Smooth muscle cell (in vitro differentiated cells): ENCODE measurements around the gene MTA3. TPM values are rescaled to one million over a fixed set of nuclear protein-coding genes. Genes with fewer than 3 reads are reported as not detected.

ENCODE experiments used
- DNase-seq: peaks from one replicate; lab custom pipeline; 2025; ENCODE audit not compliant: unreplicated experiment; lab: John Stamatoyannopoulos, UW
- H2AFZ ChIP-seq: fragments of 200-600 bp; sonication (generic); 2 replicates; pipeline ENCODE4 v1.6.0; 2016; ENCODE audit warnings: antibody characterized with exemption, low read depth, mild to moderate bottlenecking
- H3F3A ChIP-seq: fragments of 200-600 bp; sonication (generic); 2 replicates; pipeline ENCODE4 v1.6.0; 2017; ENCODE audit warnings: antibody characterized with exemption, low read depth
- H3K27ac ChIP-seq: fragments of 200-600 bp; sonication (generic); 2 replicates; pipeline ENCODE4 v1.5.1; 2016; ENCODE audit warnings: low read depth, mild to moderate bottlenecking
- H3K27me3 ChIP-seq: fragments of 200-600 bp; sonication (generic); 2 replicates; pipeline ENCODE4 v1.6.1; 2016; ENCODE audit warnings: low read depth, mild to moderate bottlenecking
- H3K36me3 ChIP-seq: fragments of 200-600 bp; sonication (generic); 2 replicates; pipeline ENCODE4 v1.5.1; 2016; ENCODE audit warnings: low read depth
- H3K4me1 ChIP-seq: fragments of 200-600 bp; sonication (generic); 2 replicates; pipeline ENCODE4 v1.5.1; 2016; ENCODE audit warnings: low read depth
- H3K4me2 ChIP-seq: fragments of 200-600 bp; sonication (generic); 2 replicates; pipeline ENCODE4 v1.6.0; 2016; ENCODE audit warnings: mild to moderate bottlenecking
- H3K4me3 ChIP-seq: fragments of 200-600 bp; sonication (generic); 2 replicates; pipeline ENCODE4 v1.5.1; 2016; ENCODE audit warnings: mild to moderate bottlenecking
- H3K79me2 ChIP-seq: fragments of 200-600 bp; sonication (generic); 2 replicates; pipeline ENCODE4 v1.6.0; 2016; ENCODE audit warnings: low read depth, mild to moderate bottlenecking
- H3K9ac ChIP-seq: fragments of 200-600 bp; sonication (generic); 2 replicates; pipeline ENCODE4 v1.6.0; 2016; ENCODE audit warnings: low read depth
- H3K9me3 ChIP-seq: fragments of 200-600 bp; sonication (generic); replicated peaks from 2 replicates; pipeline ENCODE4 v1.5.1; 2016; ENCODE audit warnings: low read depth
- H4K20me1 ChIP-seq: fragments of 200-600 bp; sonication (generic); 2 replicates; pipeline ENCODE4 v1.6.0; 2016; ENCODE audit warnings: low read depth
- CTCF ChIP-seq: fragments of 200-600 bp; sonication (generic); IDR thresholded peaks from 2 replicates; pipeline ENCODE4 v1.5.1; 2017; ENCODE audit warnings: borderline replicate concordance, mild to moderate bottlenecking, antibody characterized with exemption; ENCODE audit not compliant: insufficient read depth, poor library complexity, severe bottlenecking
- WGBS: methylation state at CpG from one replicate; pipeline ENCODE4 v1.1.7; 2016; ENCODE audit warnings: low lambda C conversion rate; 5-methylcytosine and 5-hydroxymethylcytosine counted together
- polyA plus RNA-seq: library from polyadenylated mRNA; unstranded; fragments of >200 nt; fragmentation: Nextera tagmentation; extraction: Ambion mirVana; gene quantifications from 2 replicates; pipeline ENCODE4 v1.2.1, GENCODE V29; 2016
- total RNA-seq: library from RNA; depleted of rRNA; stranded (reverse); fragments of >200 nt; gene quantifications from 2 replicates; pipeline ENCODE4 v1.2.3, GENCODE V29; 2014

Gene MTA3
- total and polyA plus RNA-seq, 2 experiments from 2014 or later: 27.5 to 29.8 TPM

- H3K4me1 ChIP-seq: peaks cover 4% of the 10 kb centered on the region
- no peak overlapping the region for H2AFZ ChIP-seq
- no peak overlapping the region for H3K4me3 ChIP-seq
- no peaks in the 10 kb centered on the region for H4K20me1 ChIP-seq
- no peaks in the 10 kb centered on the region for H3K79me2 ChIP-seq
- no peaks in the 10 kb centered on the region for H3K9me3 ChIP-seq
- no peaks in the 10 kb centered on the region for H3F3A ChIP-seq
- no peak overlapping the region for H3K4me2 ChIP-seq
- 88% methylated on average over 2 of the region's 2 CpGs for WGBS
- H3K9ac ChIP-seq: no peak overlapping the region
- H3K27ac ChIP-seq: no peak overlapping the region
- TF ChIP-seq CTCF: no peak
- no peaks in the 10 kb centered on the region for H3K27me3 ChIP-seq
- H3K36me3 ChIP-seq: no peaks in the 10 kb centered on the region
- no peak for DNase-seq
These were observed 183.9 kb downstream of the MTA3 start for GRCh38 chr2:42752314-42752713.

- no peak overlapping the region for H3K4me3 ChIP-seq
- H3K27me3 ChIP-seq: no peaks in the 10 kb centered on the region
- no peak overlapping the region for H3K4me2 ChIP-seq
- no peak overlapping the region for H3K27ac ChIP-seq
- H3K9me3 ChIP-seq: no peaks in the 10 kb centered on the region
- no peaks in the 10 kb centered on the region for H3K79me2 ChIP-seq
- TF ChIP-seq CTCF: no peak
- no peak overlapping the region for H2AFZ ChIP-seq
- WGBS: 94% methylated on average over 24 of the region's 24 CpGs
- H3K4me1 ChIP-seq: peaks cover 4% of the 10 kb centered on the region
- H3K9ac ChIP-seq: no peak overlapping the region
- no peaks in the 10 kb centered on the region for H4K20me1 ChIP-seq
- H3K36me3 ChIP-seq: no peaks in the 10 kb centered on the region
- no peak for DNase-seq
- no peaks in the 10 kb centered on the region for H3F3A ChIP-seq
These were observed 184.7 kb downstream of the MTA3 start for GRCh38 chr2:42752816-42753813.

GRCh38 chr2:42754021-42754775 is 185.8 kb downstream of the MTA3 start:
- Histone ChIP-seq H3K79me2 (no peaks in the 10 kb centered on the region), H3K9me3 (no peaks in the 10 kb centered on the region), H3K4me1 (peaks cover 4% of the 10 kb centered on the region), H4K20me1 (no peaks in the 10 kb centered on the region), H3F3A (no peaks in the 10 kb centered on the region), H3K4me2 (no peak overlapping the region), H3K9ac (no peak overlapping the region), H3K27ac (no peak overlapping the region), H3K27me3 (no peaks in the 10 kb centered on the region), H3K36me3 (no peaks in the 10 kb centered on the region), H3K4me3 (no peak overlapping the region), H2AFZ (no peak overlapping the region)
- TF ChIP-seq CTCF: no peak
- DNase-seq: no peak
- 71% methylated on average over 11 of the region's 11 CpGs for WGBS
